ENCODE measurements around the gene EEF2KMT. TPM values are rescaled to one million over a fixed set of nuclear protein-coding genes. Genes with fewer than 3 reads are reported as not detected.

The EEF2KMT gene
- total and polyA plus RNA-seq, 2 of the 13 experiments (the other 11 are each of a cell fraction or from before 2014, with no cell fraction given), result 10.7 to 26.9 TPM

DNA sequence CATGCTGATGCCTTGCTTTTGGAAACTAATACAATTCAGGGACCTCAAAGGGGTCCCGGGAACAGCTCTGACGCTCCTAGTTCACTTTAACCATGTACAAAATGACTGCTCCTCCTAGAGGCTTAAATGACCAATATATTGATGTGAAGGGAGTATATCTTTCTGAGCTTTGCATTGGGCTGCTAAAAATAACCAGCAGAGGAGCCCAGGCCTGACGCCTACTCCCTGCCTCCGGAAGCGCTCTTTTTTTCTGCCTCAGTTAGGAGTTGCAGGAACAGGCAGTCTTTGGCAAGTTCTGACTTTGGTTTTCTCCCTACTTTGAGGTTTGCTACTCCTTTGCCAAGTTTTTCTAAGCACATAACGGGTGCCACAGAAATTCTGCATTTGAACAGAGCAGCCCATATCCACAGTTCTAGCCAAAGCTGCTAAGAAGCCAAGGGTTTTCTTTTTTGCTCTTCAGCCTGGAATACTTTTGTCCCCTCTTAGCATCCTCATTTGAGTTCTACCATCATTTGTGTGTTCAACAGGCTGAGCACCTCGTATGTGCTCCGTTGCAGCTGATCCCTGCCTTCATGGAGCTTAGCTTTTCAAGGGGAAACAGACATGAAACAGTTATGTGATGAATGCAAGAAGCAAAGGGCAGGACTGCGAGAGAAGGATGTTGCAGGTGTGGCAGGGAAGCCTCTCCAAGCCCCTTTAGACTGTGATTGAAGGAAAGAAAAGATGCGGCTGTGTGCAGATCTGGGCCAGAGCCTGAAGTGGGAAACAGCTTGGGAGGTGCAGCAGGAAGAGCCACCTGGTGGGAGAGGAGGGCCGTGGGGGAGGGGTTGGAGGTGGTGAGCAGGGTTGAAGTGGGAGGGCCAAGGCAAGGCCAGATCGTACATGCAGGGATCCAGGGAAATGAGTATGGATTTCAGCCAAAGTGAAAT, 61.1 kb downstream of the EEF2KMT start (continued):
- TF ChIP-seq, protein P1, sequence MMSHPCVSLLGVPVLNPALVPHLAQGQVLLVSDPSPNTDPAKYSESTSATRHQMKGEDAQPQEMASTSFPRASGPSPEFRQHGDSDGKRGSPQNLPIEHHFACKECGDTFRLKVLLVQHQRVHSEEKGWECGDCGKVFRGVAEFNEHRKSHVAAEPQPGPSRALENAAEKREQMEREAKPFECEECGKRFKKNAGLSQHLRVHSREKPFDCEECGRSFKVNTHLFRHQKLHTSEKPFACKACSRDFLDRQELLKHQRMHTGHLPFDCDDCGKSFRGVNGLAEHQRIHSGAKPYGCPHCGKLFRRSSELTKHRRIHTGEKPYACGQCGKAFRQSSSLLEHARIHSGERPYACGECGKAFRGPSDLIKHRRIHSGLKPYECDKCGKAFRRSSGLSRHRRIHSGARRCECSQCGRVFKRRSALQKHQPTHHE (CRISPR knock-in tag; IDR thresholded peaks at IDR 0.05; ENCODE audit: borderline replicate concordance), result peak; percentile 24; the same call in 1 of the 2 replicates
- TF ChIP-seq CEBPB (IDR thresholded peaks at IDR 0.05; ENCODE audit: borderline replicate concordance, low read depth, low read length) (no peak), PHF8 (CRISPR knock-in tag; IDR thresholded peaks at IDR 0.05) (peak; percentile 32; the same call in 1 of the 2 replicates), ZNF530 (CRISPR knock-in tag; IDR thresholded peaks at IDR 0.05; ENCODE audit: low read depth) (no peak), ZNF749 (CRISPR knock-in tag; IDR thresholded peaks at IDR 0.05; ENCODE audit: borderline replicate concordance) (no peak; the same call in 1 of the 2 replicates), ZNF510 (CRISPR knock-in tag; IDR thresholded peaks at IDR 0.05; ENCODE audit: low read depth) (no peak), ZNF224 (CRISPR knock-in tag; IDR thresholded peaks at IDR 0.05) (0 out of 2 replicates have a peak, but pooled peaks have one; percentile 4), ZNF441 (CRISPR knock-in tag; IDR thresholded peaks at IDR 0.05; ENCODE audit: borderline replicate concordance) (no peak), ZNF672 (CRISPR knock-in tag; IDR thresholded peaks at IDR 0.05) (no peak), YY1 (IDR thresholded peaks at IDR 0.05; ENCODE audit: insufficient read depth, insufficient replicate concordance, low read depth, low read length) (no peak), KLF11 (CRISPR knock-in tag; IDR thresholded peaks at IDR 0.05) (no peak), ZBTB3 (CRISPR knock-in tag; IDR thresholded peaks at IDR 0.05; ENCODE audit: borderline replicate concordance, low read depth) (no peak), WIZ (CRISPR knock-in tag; IDR thresholded peaks at IDR 0.05) (no peak), MEIS2 (CRISPR knock-in tag; IDR thresholded peaks at IDR 0.05) (no peak; the same call in 1 of the 2 replicates), PPARG (CRISPR knock-in tag; conservative IDR thresholded peaks at IDR 0.05) (no peak), ZNF138 (CRISPR knock-in tag; IDR thresholded peaks at IDR 0.05; ENCODE audit: low read depth) (no peak), ZNF766 (CRISPR knock-in tag; IDR thresholded peaks at IDR 0.05; ENCODE audit: borderline replicate concordance) (0 out of 2 replicates have a peak, but pooled peaks have one; percentile 38), ZNF260 (CRISPR knock-in tag; IDR thresholded peaks at IDR 0.05; ENCODE audit: borderline replicate concordance, low read depth) (no peak)
- TF ChIP-seq, protein P2, sequence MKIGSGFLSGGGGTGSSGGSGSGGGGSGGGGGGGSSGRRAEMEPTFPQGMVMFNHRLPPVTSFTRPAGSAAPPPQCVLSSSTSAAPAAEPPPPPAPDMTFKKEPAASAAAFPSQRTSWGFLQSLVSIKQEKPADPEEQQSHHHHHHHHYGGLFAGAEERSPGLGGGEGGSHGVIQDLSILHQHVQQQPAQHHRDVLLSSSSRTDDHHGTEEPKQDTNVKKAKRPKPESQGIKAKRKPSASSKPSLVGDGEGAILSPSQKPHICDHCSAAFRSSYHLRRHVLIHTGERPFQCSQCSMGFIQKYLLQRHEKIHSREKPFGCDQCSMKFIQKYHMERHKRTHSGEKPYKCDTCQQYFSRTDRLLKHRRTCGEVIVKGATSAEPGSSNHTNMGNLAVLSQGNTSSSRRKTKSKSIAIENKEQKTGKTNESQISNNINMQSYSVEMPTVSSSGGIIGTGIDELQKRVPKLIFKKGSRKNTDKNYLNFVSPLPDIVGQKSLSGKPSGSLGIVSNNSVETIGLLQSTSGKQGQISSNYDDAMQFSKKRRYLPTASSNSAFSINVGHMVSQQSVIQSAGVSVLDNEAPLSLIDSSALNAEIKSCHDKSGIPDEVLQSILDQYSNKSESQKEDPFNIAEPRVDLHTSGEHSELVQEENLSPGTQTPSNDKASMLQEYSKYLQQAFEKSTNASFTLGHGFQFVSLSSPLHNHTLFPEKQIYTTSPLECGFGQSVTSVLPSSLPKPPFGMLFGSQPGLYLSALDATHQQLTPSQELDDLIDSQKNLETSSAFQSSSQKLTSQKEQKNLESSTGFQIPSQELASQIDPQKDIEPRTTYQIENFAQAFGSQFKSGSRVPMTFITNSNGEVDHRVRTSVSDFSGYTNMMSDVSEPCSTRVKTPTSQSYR (CRISPR knock-in tag; IDR thresholded peaks at IDR 0.05; ENCODE audit: borderline replicate concordance), result peak; percentile 96
- TF ChIP-seq, protein P3, sequence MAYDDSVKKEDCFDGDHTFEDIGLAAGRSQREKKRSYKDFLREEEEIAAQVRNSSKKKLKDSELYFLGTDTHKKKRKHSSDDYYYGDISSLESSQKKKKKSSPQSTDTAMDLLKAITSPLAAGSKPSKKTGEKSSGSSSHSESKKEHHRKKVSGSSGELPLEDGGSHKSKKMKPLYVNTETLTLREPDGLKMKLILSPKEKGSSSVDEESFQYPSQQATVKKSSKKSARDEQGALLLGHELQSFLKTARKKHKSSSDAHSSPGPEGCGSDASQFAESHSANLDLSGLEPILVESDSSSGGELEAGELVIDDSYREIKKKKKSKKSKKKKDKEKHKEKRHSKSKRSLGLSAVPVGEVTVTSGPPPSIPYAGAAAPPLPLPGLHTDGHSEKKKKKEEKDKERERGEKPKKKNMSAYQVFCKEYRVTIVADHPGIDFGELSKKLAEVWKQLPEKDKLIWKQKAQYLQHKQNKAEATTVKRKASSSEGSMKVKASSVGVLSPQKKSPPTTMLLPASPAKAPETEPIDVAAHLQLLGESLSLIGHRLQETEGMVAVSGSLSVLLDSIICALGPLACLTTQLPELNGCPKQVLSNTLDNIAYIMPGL (CRISPR knock-in tag; IDR thresholded peaks at IDR 0.05; ENCODE audit: borderline replicate concordance in 1 of 2, low read depth in 1 of 2), result peak in 1 of 2 experiments; percentile 31; a peak in 1 of 4 replicates
- TF ChIP-seq, protein P4, sequence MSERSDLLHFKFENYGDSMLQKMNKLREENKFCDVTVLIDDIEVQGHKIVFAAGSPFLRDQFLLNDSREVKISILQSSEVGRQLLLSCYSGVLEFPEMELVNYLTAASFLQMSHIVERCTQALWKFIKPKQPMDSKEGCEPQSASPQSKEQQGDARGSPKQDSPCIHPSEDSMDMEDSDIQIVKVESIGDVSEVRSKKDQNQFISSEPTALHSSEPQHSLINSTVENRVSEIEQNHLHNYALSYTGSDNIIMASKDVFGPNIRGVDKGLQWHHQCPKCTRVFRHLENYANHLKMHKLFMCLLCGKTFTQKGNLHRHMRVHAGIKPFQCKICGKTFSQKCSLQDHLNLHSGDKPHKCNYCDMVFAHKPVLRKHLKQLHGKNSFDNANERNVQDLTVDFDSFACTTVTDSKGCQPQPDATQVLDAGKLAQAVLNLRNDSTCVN (CRISPR knock-in tag; IDR thresholded peaks at IDR 0.05; ENCODE audit: borderline replicate concordance), result no peak
